Amygdala (tissue), 56 donors: ENCODE results near the gene SZRD1.

ENCODE experiments used
- DNase-seq, 56 donors: peaks; one replicate each; lab custom pipeline; 2025; lab: John Stamatoyannopoulos, UW

Gene SZRD1

GRCh38 chr1:16367258-16367967, 371 bp downstream of the SZRD1 start:
- DNase-seq, result peak in 49 of 56 donors; percentile 47 to 97 (median 89)

GRCh38 chr1:16367968-16368890, 1.2 kb downstream of the SZRD1 start:
- no peak for DNase-seq

GRCh38 chr1:16369821-16370220, 2.8 kb downstream of the SZRD1 start:
- no peak for DNase-seq

- DNase-seq, result no peak
Observed at GRCh38 chr1:16371725-16372124, 4.7 kb downstream of the SZRD1 start.

GRCh38 chr1:16372535-16373285, 5.7 kb downstream of the SZRD1 start:
- no peak for DNase-seq

GRCh38 chr1:16374266-16374665, 7.2 kb downstream of the SZRD1 start:
- peak in 8 of 56 donors; percentile 4 to 49 (median 19) for DNase-seq

- no peak for DNase-seq
Observed at GRCh38 chr1:16375521-16376340, 8.7 kb downstream of the SZRD1 start.

- DNase-seq, result no peak
Observed at GRCh38 chr1:16376971-16377370, 9.9 kb downstream of the SZRD1 start.

GRCh38 chr1:16378443-16378842, 11.4 kb downstream of the SZRD1 start:
- DNase-seq, result no peak

- no peak for DNase-seq
Observed at GRCh38 chr1:16380868-16381267, 13.8 kb downstream of the SZRD1 start.

- no peak for DNase-seq
Observed at GRCh38 chr1:16383888-16384287, 16.8 kb downstream of the SZRD1 start.

- DNase-seq, result no peak
Observed at GRCh38 chr1:16385659-16386453, 18.8 kb downstream of the SZRD1 start.

- peak in 7 of 56 donors; percentile 11 to 51 (median 19) for DNase-seq
Observed at GRCh38 chr1:16386454-16387113, 19.5 kb downstream of the SZRD1 start.

GRCh38 chr1:16387201-16388188, 20.5 kb downstream of the SZRD1 start:
- DNase-seq, result no peak

GRCh38 chr1:16391411-16391810, 24.4 kb downstream of the SZRD1 start:
- DNase-seq, result no peak

- no peak for DNase-seq
Observed at GRCh38 chr1:16392740-16393569, 25.9 kb downstream of the SZRD1 start.
